Fibroblast of skin of right quadriceps (primary cell): ENCODE measurements around the gene BRD4.

ENCODE experiments used
- DNase-seq: peaks from one replicate; pipeline ENCODE4 v3.0.0-alpha.2; 2013

The BRD4 gene

DNA sequence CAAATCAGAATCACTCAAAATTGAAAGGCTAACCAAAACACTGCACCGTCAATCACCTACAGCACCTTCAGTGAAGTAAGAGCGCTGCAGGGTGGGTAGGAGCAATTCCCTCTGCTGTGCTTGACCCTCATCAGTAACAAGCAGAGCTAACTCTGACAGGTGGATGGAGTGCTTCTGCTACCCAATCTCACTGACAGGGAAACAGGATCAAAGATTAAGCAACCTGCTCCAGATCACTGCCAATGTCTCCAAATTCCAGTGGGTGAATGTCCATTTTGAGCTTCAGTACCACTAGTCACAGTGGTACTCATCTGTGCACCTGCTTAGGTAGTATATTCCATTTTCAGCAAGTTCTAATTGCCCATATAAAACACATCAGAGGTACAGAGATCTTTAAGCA lies 25.2 kb downstream of the BRD4 start:
- no peak for DNase-seq

- DNase-seq = no peak
Measured at GRCh38 chr19:15305582-15306334, 26.6 kb downstream of the BRD4 start.

DNA sequence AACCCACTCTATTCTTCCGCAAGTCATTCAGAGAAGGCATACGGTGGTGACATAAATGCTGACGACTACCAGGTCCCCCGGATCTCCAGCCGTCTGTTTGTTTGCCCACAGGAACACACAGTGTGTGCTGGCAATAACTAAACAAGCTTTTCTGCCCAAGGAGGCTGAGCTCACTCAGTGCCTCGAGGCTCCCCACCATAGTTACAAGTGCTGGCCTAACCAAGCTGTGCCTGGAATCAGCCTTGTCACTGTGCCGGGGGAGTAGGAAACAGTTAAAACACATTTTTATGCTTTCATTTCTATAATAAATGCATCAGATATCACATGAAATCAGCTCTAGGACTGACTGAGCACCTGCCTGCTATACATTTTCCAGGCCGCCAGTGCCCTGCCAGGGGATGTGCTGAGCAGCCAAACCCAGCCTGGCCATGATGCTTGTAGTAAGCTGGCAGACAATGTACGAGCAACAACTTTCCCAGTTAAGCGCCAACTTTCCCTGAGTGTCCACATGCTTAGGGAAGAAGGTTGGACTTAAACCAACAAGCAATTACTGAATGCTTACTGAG lies 28.1 kb downstream of the BRD4 start:
- no peak for DNase-seq

- DNase-seq = no peak
Measured at GRCh38 chr19:15303105-15303780, 29.1 kb downstream of the BRD4 start.

GRCh38 chr19:15300533-15301197 lies 31.7 kb downstream of the BRD4 start:
- peak; percentile 89 for DNase-seq

DNA sequence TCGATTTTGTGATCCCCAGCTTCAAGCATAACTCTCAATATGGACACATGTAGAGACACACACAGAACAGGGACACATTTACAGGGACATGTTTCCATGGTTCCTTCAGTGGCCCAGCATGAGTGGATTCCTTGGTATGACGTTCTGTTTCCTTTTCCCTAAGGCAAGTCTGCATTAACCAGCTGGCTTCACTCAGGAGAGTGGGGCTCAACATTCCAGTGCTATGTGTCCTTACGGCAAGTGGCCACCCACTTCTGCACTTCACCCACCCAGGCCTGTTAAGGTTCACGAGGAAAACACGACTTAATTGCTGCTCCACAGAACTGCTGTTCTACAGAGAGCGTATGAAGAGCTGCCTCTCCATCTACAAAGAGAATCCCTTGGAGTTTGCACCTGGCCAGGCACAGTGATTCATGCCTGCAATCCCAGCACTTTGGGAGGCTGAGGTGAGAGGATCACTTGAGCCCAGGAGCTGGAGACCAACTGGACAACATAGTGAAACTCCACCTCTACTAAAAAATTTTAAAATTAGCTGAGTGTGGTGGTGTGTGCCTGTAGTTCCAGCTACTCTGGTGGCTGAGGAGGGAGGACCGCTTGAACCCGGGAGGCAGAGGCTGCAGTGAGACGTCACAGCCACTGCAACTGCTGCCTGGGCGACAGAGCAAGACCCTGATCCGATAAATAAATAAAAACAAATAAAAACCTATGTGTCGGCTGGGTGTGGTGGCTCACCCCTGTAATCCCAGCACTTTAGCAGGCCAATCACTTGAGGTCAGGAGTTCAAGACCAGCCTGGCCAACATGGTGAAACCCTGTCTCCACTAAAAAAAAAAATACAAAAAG lies 32.5 kb downstream of the BRD4 start:
- peak; percentile 76 for DNase-seq

GRCh38 chr19:15298847-15299567 lies 33.3 kb downstream of the BRD4 start:
- DNase-seq = no peak

DNA sequence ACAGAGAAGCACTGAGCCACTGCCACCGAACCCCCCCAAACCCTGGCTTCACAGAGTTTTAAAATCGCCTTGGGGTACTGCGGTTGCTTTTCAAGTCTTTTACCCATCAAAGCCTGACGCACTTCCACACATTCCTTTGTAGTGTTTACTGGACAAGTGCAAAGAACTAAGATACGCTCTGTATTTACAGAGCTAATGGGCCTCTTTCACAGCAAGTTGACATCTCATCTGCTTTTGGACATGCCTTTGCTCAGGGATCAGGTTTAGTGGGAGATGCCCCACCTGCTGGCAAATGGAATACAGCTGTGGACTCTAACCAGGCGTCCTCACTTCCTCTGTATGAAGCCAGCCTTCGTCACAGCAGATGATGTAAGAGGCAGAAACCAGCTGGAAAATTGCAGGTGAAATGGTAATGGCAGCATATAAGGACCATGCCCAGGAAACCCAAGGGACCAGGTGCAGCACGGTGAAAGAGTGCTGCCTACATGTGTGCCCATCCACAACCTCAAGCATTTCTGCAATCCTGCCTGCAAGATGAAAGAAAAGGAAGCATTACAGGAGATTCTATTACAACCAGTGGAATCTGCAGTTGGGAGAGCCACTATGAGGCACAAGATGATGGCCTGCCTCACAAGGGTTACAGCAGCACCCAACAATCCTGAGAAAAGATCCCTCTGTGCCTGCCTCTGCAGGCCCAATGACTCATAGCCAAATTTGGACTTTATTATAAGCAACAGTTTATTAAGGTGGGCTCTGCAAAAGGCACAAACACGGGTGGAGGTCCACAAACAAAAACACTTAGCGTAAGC lies 34.7 kb downstream of the BRD4 start:
- peak; percentile 64 for DNase-seq

GRCh38 chr19:15296841-15297415 lies 35.4 kb downstream of the BRD4 start:
- DNase-seq = no peak

GRCh38 chr19:15296353-15296752 lies 36.0 kb downstream of the BRD4 start:
- no peak for DNase-seq

DNA sequence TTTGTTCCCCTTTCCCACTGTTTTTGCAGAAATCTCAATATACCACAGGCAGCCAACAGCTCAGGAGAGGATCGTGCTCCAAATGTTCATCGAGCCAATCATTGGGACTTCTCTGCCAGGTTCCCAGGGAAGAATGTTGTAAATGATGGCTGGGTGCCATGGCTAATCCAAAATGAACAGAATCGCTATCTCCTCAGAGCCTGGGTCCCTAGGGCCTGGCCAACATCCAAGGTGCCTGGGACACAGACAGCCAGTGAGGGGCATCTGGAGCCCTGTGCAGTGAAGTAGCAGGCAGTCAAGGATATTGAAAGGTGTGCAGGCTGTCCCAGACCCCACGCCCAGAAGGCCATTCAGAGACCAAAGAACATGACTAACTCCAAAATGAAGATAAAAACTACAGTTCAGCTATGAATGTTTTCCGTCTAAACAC lies 37.8 kb downstream of the BRD4 start:
- DNase-seq = no peak

- peak; percentile 65 for DNase-seq
Measured at GRCh38 chr19:15293781-15294491, 38.4 kb downstream of the BRD4 start.

- no peak for DNase-seq
Measured at GRCh38 chr19:15292847-15293582, 39.3 kb downstream of the BRD4 start.

GRCh38 chr19:15292140-15292539 lies 40.2 kb downstream of the BRD4 start:
- no peak for DNase-seq

GRCh38 chr19:15291548-15292021 lies 40.8 kb downstream of the BRD4 start:
- DNase-seq = peak; percentile 46

DNA sequence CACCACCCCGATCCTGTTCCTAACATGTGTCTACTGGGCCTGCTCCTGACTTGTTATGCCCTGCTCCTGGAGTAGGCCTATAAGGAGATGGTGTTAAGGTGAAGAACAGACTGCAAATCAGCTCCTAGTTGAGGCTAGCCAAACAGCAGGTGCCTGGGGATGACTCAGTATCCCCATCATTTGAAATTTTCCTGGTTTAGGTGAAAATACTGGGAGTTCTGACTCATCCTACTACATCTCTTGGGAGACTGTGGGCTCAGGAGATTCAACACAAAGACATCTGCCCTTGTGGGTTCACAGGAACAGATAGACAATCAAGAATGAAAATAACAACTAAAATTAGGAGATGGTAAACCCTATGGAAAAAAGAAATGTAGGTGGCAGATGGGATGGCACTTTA lies 41.2 kb downstream of the BRD4 start:
- peak; percentile 64 for DNase-seq

DNA sequence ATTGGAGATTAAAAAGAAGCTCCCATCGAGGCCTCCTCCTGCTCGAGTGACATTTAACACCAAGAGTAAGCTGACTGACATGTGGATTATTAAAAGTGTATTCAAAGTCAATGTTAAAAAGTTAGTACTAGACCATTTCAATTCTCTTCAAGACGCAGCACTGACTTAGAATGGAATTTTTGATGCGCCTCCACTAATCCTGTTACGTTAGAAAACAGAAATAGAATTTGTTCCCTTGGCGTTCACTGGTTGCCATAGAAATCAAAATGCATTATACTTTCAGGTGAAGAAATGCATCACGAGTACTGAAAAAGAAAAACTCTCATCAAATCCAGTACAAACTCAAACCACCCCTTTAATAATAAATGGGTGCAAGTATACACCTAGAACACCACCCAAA lies 42.2 kb downstream of the BRD4 start:
- no peak for DNase-seq

- DNase-seq = no peak
Measured at GRCh38 chr19:15289673-15290072, 42.7 kb downstream of the BRD4 start.
